Ishikawa (cell line): ENCODE results near the gene ABCC1.

ENCODE experiments used
- CEBPB ChIP-seq: IDR thresholded peaks from 2 replicates; pipeline ENCODE4 v1.6.1; 2012
- CREB1 ChIP-seq: IDR thresholded peaks from 2 replicates; pipeline ENCODE4 v1.6.1; 2012; ENCODE audit warnings: low read depth
- NFIC ChIP-seq: IDR thresholded peaks from 2 replicates; pipeline ENCODE4 v1.6.1; 2012
- REST ChIP-seq: IDR thresholded peaks from 2 replicates; pipeline ENCODE4 v1.6.1; 2012; ENCODE audit warnings: low read depth, mild to moderate bottlenecking
- TEAD4 ChIP-seq: IDR thresholded peaks from 2 replicates; pipeline ENCODE4 v1.6.1; 2012

GRCh38 chr16:16138034-16138635 lies 188.7 kb downstream of the ABCC1 start:
- TF ChIP-seq CEBPB (no peak), TEAD4 (no peak), NFIC (no peak), REST (no peak), CREB1 (no peak)
